Skeletal muscle tissue (tissue), 4 donors: ENCODE data around the gene ABCC6. TPM values are rescaled to one million over a fixed set of nuclear protein-coding genes. Genes with fewer than 3 reads are reported as not detected.
"Not testable (repeated sequence)": the region's sequence is repeated elsewhere in the genome, so short reads cannot be mapped to it uniquely, and the experiment has no call there.

ENCODE experiments used
- H3K27ac ChIP-seq: one replicate; pipeline ENCODE4 v1.7.0; 2013; ENCODE audit warnings: mild to moderate bottlenecking, low read depth, low read length, inconsistent platforms
- H3K27me3 ChIP-seq, 3 donors: one replicate each; pipeline ENCODE4 v1.7.0; 2013; ENCODE audit warnings: low read length in 3 of 3; ENCODE audit not compliant: control insufficient read depth in 3 of 3, insufficient read depth in 3 of 3
- H3K36me3 ChIP-seq, 3 donors: one replicate each; pipeline ENCODE4 v1.7.0; 2013; ENCODE audit warnings: low read length in 3 of 3; ENCODE audit not compliant: control insufficient read depth in 3 of 3, insufficient read depth in 3 of 3
- H3K4me1 ChIP-seq, 3 donors: one replicate each; pipeline ENCODE4 v1.7.0; 2013; ENCODE audit warnings: low read length in 3 of 3, mild to moderate bottlenecking in 3 of 3; ENCODE audit not compliant: control insufficient read depth in 3 of 3, insufficient read depth in 3 of 3
- H3K4me3 ChIP-seq, 3 donors: one replicate each; pipeline ENCODE4 v1.7.0; 2013; ENCODE audit warnings: low read length in 3 of 3
- H3K9ac ChIP-seq, 3 donors: one replicate each; pipeline ENCODE4 v1.7.0; 2013; ENCODE audit warnings: low read length in 3 of 3, mild to moderate bottlenecking in 3 of 3, moderate library complexity in 2 of 3, low read depth in 1 of 3
- H3K9me3 ChIP-seq, 3 donors: one replicate each; pipeline ENCODE4 v1.7.0; 2013; ENCODE audit warnings: low read length in 3 of 3; ENCODE audit not compliant: control insufficient read depth in 3 of 3
- total RNA-seq: library from RNA; depleted of rRNA; stranded (reverse); fragments of >200 nt; gene quantifications from one replicate; pipeline ENCODE4 v1.2.3, GENCODE V29; 2014
- donor health status: Osteomylitis.

Gene ABCC6
- total RNA-seq, 1 donor from 2014 or later, result 1.6 TPM

DNA sequence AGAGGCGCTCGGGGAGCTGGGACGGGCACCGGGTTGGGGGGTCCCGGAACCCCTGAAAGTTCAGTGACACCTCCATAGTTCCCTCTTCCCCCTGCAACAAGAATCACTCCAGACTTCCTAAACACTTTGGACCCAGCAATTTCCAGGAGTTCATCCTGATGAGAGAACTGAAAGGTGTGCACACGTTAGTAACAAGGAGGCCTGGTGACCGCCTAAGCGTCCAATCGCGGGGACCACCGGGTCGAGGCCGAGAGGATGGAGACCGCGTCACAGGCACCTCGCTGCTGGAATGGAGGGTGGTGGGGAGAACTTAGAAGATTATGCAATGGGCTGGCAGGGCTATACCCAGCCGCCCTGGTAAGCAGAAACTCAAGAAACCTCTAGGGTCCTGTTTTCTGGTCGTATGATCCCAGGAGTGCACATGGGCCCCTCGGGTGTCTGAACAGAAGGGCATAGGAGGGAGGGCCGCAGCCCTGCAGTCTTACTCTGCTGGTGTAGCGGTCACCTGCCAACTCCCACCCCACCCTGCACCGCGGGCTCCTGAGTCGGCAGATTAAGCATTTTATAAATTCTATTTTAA lies 458 bp upstream of the ABCC6 start:
- not testable (repeated sequence) for H3K4me1 ChIP-seq, H3K36me3 ChIP-seq, H3K27ac ChIP-seq, H3K27me3 ChIP-seq, H3K4me3 ChIP-seq, H3K9ac ChIP-seq, H3K9me3 ChIP-seq

DNA sequence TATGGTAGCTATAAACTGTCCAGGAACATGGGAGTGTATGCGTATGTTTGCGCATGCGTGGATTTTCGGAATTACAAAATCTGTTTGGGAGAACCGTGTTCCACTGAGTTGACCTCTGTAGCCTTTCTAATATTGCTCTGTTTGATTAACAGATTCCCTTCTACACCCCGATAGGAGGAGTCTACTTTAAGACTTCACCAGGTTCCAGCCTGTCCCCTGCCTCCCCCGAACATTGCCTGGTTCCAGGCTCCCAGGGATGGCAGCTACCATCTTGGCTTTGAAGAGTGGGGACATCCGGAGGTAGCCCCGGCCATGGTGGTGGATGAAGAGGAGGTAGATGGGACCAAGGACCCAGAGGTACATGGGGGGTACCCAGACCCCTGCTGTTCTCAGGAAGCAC lies 1.9 kb downstream of the ABCC6 start:
- not testable (repeated sequence) for H3K36me3 ChIP-seq, H3K27ac ChIP-seq, H3K27me3 ChIP-seq, H3K4me1 ChIP-seq, H3K9me3 ChIP-seq, H3K4me3 ChIP-seq, H3K9ac ChIP-seq

DNA sequence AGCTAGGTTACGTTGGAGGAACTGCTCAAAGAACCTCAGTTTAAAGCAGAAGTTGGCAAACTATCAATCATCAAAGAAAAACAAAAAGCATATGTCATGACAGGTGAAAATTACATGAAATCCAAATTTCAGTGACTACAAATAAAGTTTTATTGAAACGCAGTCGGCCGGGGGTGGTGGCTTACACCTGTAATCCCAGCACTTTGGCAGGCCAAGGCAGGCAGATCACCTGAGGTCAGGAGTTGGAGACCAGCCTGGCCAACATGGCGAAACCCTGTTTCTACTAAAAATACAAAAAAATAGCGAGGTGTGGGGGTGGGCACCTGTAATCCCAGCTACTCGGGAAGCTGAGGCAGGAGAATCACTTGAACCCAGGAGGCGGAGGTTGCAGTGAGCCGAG lies 2.8 kb downstream of the ABCC6 start:
- H3K27me3 ChIP-seq, H3K4me1 ChIP-seq, H3K4me3 ChIP-seq, H3K9me3 ChIP-seq, H3K27ac ChIP-seq, H3K36me3 ChIP-seq, H3K9ac ChIP-seq: not testable (repeated sequence)

DNA sequence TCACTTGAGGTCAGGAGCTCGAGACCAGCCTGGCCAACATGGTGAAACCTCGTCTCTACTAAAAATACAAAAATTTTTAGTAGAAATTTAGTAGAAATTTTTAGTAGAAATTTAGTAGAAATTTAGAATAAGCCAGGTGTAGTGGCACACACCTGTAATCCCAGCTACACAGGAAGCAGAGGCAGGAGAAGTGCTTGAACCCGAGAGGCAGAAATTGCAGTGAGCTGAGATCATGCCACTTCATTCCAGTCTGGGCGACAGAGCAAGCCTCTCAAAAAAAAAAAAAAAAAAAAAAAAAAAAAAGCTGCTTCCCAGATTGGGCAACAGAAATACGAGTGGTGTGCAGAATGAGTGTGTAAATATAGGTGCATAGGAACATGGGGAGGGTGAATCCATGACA lies 4.5 kb downstream of the ABCC6 start:
- H3K4me3 ChIP-seq, H3K36me3 ChIP-seq, H3K27ac ChIP-seq, H3K4me1 ChIP-seq, H3K9me3 ChIP-seq, H3K27me3 ChIP-seq, H3K9ac ChIP-seq: not testable (repeated sequence)

DNA sequence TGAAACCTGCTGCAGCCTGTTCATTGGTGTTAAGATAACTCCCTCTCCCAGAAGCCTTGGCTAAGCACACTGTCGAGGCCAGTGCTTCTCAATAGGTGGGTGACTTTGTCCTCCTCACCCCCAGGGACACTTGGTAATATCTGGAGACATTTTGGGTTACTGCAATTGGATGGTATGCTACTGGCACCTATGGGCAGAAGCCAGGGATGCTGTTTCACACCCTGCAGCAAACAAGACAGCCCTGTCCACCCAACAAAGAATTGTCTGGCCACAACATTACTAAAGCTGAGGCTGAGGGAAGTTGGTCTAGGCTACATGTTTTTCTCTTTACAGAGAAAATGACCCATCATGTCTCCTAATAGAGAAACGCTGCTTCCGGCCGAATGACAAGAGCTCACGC lies 4.9 kb downstream of the ABCC6 start:
- not testable (repeated sequence) for H3K9ac ChIP-seq, H3K27ac ChIP-seq, H3K27me3 ChIP-seq, H3K4me1 ChIP-seq, H3K36me3 ChIP-seq, H3K4me3 ChIP-seq, H3K9me3 ChIP-seq

DNA sequence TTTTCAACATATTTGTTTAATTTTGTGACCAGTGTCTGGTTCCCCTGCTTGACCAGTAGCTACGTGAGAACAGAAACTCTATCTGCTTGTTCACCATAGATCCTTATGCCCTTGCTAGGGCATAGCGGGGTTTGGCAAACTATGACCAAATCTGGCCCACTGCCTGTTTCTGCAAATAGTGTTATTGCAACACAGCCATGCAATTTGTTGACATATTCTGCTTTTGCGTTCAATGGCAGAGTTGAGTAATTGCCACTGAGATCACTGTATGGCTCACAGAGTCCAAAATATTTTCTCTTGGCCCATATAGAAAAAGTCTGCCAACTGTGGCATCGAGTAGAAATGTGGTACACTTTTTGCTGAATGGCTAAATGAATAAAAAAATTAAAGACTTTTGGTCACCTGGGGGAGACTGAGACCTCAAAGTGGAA lies 9.4 kb downstream of the ABCC6 start:
- not testable (repeated sequence) for H3K27me3 ChIP-seq, H3K9me3 ChIP-seq, H3K36me3 ChIP-seq, H3K4me3 ChIP-seq, H3K4me1 ChIP-seq, H3K9ac ChIP-seq, H3K27ac ChIP-seq

DNA sequence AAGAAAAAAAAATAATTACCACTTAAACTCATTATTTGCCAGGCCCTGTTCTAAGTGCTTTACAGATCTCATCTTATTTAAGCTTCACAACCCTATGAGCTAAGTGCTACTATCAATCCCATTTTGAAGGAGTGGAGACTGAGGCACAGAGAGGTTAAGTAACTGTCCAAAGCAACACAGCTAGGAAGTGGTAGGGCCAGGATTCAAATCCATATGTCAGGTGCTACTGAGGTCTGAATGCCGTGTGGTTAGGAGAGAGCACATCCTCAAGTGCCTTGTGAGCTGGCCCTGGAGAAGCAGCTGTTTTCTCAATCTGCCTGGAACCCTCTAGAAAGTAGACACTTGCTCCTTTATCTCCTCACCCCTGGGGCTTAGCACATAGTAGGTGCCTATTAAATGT lies 11.9 kb downstream of the ABCC6 start:
- H3K4me3 ChIP-seq, H3K27ac ChIP-seq, H3K27me3 ChIP-seq, H3K9ac ChIP-seq, H3K9me3 ChIP-seq, H3K36me3 ChIP-seq, H3K4me1 ChIP-seq: not testable (repeated sequence)

DNA sequence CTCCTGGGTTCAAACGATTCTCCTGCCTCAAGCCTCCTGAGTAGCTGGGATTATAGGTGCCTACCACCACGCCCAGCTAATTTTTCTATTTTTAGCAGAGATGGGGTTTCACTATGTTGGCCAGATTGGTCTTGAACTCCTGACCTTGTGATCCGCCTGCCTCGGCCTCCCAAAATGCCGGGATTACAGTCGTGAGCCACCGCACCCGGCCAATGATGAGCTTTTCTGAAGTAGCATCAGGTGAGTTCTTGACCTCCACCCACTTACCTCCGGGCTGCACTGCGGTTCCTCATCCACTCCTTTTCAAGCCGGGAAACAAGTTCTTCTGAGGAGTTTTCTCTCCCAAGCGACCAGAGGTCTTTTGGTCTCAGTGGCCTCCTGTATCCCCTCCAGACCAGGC lies 14.8 kb downstream of the ABCC6 start:
- H3K4me1 ChIP-seq, H3K27me3 ChIP-seq: not testable (repeated sequence)

DNA sequence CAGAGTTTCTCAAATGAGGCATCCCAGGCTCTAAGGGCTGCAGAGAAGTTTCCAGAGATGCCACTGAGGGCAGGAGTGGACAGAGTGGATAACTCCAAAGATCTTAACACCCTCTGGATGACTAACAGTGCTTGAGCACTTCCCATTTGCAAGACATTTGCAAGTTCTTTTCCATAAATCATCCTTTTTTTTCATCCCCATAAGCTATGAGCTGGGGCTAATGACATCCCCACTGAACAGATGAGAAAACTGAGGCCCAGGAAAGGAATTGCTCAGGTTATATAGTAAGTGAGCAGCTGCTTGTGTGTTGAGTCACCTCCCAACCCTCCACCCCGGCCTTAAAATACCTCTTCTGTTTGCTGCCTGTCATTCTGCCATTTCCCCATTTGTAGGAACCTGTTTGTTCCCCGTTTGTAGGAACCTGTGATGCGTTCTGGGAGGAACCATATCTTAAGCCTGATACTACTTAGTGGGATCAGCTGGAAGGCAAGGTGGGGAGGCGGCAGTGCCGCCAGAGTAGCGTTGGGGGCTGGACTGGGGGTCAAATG lies 15.4 kb downstream of the ABCC6 start:
- not testable (repeated sequence) for H3K9me3 ChIP-seq, H3K27ac ChIP-seq, H3K9ac ChIP-seq

More for the DNA sequence above, 14.8 kb downstream of the ABCC6 start:
- H3K36me3 ChIP-seq, H3K4me3 ChIP-seq, H3K27ac ChIP-seq, H3K9ac ChIP-seq, H3K9me3 ChIP-seq: not testable (repeated sequence)

DNA sequence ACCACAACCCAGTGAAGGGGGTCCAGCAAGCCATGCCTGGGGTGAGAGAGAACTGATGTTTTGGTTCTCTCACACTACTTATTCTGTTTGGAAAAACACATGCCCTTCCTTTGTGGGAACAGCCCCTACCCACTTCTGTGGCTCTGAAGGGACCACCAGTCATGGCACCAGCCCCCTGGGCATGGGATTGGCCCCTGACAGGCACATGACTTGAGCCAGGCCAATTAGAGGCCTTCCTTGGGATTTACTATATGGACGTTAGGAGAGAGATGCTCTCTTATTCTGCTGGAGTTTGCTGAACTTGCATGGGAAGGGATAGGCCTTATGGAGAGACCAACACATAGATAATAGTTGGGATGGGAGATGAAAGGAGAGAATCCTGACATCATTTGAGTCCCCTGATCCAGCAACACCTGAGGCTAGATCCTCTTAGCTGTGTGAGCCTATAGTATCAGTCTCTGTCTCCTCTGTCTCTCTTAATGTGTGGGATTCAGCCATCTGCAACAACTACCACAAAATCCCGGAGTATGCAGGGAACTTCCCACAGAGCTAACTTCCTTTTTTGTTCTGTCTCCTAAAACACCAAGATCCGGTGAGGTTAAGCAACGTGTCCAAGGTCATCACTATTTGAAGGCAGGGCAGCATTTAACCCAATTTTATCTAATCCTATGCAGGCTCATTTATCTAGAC lies 16.1 kb downstream of the ABCC6 start:
- not testable (repeated sequence) for H3K9ac ChIP-seq, H3K4me1 ChIP-seq, H3K27me3 ChIP-seq, H3K36me3 ChIP-seq, H3K9me3 ChIP-seq, H3K27ac ChIP-seq, H3K4me3 ChIP-seq

More for the DNA sequence above, 15.4 kb downstream of the ABCC6 start:
- not testable (repeated sequence) for H3K27me3 ChIP-seq, H3K4me1 ChIP-seq, H3K36me3 ChIP-seq, H3K4me3 ChIP-seq
